Glutamatergic neuron (in vitro differentiated cells): Measurements from ENCODE around the gene NID1. TPM values are rescaled to one million over a fixed set of nuclear protein-coding genes. Genes with fewer than 3 reads are reported as not detected.
"Not testable (repeated sequence)": the region's sequence is repeated elsewhere in the genome, so short reads cannot be mapped to it uniquely, and the experiment has no call there.

ENCODE experiments used
- DNase-seq: peaks from one replicate; pipeline ENCODE4 v3.0.0; 2022
- H3K27ac Mint-ChIP-seq: one replicate; pipeline ENCODE4 v1.8.0; 2020; ENCODE audit warnings: mild to moderate bottlenecking, mixed read lengths, inconsistent platforms; ENCODE audit not compliant: unreplicated experiment
- H3K27me3 Mint-ChIP-seq: one replicate; pipeline ENCODE4 v1.8.0; 2020; ENCODE audit warnings: mild to moderate bottlenecking, moderate library complexity, mixed read lengths, inconsistent platforms; ENCODE audit not compliant: unreplicated experiment
- H3K36me3 Mint-ChIP-seq: one replicate; pipeline ENCODE4 v1.8.0; 2020; ENCODE audit warnings: mild to moderate bottlenecking, mixed read lengths, inconsistent platforms; ENCODE audit not compliant: unreplicated experiment
- H3K4me1 Mint-ChIP-seq: one replicate; pipeline ENCODE4 v1.8.0; 2020; ENCODE audit warnings: mild to moderate bottlenecking, low read depth, mixed read lengths, inconsistent platforms; ENCODE audit not compliant: unreplicated experiment
- H3K4me3 Mint-ChIP-seq: one replicate; pipeline ENCODE4 v1.8.0; 2020; ENCODE audit warnings: mild to moderate bottlenecking, mixed read lengths, inconsistent platforms; ENCODE audit not compliant: unreplicated experiment
- H3K9me3 Mint-ChIP-seq: one replicate; pipeline ENCODE4 v1.8.0; 2020; ENCODE audit warnings: mild to moderate bottlenecking, moderate library complexity, mixed read lengths, inconsistent platforms; ENCODE audit not compliant: unreplicated experiment
- total RNA-seq: library from RNA; stranded (reverse); fragmentation: NEBNext Ultra II Directional; extraction: Animal tissue kit (Norgen Biotek cat#: 25700); gene quantifications from one replicate; pipeline ENCODE4 v1.2.1, GENCODE V29; 2021; ENCODE audit not compliant: unreplicated experiment
- TF ChIP-seq, protein P1 (sequence below): fragments of 200-600 bp; sonication (generic); IDR thresholded peaks from one replicate; pipeline ENCODE4 v1.5.0; 2021; ENCODE audit not compliant: partially characterized antibody, unreplicated experiment

Gene NID1
- total RNA-seq, 1 donor from 2014 or later = 1.4 TPM

DNA sequence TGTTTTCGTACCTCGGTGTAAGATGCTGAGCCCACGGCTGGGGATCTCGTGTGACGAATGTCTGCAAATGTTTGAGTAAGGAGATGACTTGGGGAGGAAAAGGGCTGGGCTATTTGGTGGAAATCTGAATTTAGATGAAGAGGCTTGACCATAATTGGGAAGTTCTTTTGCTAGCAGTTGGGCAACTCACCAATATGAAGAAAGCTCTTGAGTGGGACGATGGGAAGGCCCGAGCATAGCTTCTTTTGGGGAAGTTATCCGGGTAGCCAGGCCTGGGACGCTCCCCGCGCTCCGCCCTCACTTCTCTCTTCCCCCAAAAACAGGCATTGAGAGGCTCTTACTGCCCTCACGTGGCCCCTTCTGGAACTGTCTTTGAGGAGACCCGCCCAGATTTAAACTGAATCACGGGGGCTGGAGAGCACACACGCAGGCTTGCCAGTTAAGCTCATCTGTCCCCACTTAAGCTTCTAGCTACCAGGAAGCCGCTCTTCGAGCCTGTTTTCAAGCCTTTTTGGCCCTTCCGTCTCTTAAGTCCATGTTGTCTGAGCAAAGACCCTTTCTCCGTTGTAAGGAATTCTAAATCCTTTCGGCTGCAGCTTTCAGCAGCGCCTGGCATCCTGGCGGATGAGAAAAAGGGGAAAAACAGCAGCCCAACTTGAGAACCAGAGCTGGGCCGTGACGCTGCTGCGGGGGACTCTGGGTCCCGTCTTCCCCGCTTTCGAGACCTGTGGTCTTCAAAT is 93.1 kb downstream of the NID1 start:
- H3K4me3 Mint-ChIP-seq = peak overlapping the region; percentile 71
- peaks cover 2% of the 10 kb centered on the region for H3K27me3 Mint-ChIP-seq
- peak; percentile 87 for DNase-seq
- peak overlapping the region; percentile 5 for H3K27ac Mint-ChIP-seq
- TF ChIP-seq, protein P1, sequence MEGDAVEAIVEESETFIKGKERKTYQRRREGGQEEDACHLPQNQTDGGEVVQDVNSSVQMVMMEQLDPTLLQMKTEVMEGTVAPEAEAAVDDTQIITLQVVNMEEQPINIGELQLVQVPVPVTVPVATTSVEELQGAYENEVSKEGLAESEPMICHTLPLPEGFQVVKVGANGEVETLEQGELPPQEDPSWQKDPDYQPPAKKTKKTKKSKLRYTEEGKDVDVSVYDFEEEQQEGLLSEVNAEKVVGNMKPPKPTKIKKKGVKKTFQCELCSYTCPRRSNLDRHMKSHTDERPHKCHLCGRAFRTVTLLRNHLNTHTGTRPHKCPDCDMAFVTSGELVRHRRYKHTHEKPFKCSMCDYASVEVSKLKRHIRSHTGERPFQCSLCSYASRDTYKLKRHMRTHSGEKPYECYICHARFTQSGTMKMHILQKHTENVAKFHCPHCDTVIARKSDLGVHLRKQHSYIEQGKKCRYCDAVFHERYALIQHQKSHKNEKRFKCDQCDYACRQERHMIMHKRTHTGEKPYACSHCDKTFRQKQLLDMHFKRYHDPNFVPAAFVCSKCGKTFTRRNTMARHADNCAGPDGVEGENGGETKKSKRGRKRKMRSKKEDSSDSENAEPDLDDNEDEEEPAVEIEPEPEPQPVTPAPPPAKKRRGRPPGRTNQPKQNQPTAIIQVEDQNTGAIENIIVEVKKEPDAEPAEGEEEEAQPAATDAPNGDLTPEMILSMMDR = peak; percentile 72
- peaks cover 4% of the 10 kb centered on the region for H3K36me3 Mint-ChIP-seq
- H3K4me1 Mint-ChIP-seq = peaks cover 8% of the 10 kb centered on the region
- no peaks in the 10 kb centered on the region for H3K9me3 Mint-ChIP-seq

DNA sequence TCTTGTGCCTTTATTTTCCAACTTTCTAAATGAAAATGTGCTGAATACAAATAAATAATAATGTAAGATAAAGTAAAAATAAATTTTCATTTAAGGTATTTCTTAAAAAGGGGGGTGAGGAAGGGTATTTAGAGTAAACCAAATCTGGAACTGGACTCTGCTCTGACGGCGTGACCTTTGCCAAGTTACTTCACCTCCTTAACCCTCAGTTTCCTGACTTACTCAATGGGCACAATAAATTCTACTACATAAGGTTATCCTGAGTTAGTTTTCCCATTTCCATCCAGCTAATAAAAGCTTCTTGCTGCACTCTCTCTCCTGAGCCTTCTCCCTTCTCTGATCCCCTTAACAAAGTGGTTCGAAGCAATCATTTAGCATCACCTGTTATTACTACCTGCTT is 93.9 kb downstream of the NID1 start:
- Mint-ChIP-seq H3K4me1 (peaks cover 8% of the 10 kb centered on the region), H3K27ac (no peak overlapping the region), H3K27me3 (peaks cover 2% of the 10 kb centered on the region), H3K36me3 (no peaks in the 10 kb centered on the region), H3K4me3 (no peak overlapping the region), H3K9me3 (no peaks in the 10 kb centered on the region)
- DNase-seq = no peak
- TF ChIP-seq, protein P1 = no peak

DNA sequence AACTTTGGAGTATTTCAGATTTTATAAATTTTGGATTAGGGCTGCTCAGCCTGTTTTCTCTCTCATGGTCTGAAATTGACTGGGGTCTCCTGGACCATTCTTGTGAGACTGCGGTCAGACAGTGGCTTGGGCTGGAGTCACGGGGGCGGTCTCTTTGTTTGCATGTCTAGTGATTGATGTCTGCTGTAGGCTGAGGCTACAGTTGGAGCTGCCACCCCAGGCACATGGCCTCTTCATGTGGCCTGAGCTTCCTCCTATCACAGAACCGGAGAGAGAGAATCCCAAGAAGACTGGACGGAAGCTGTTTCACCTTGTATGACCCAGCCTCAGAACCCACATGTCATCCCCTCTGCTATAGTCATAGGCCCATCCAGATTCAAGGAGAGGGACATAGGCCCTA is 96.1 kb downstream of the NID1 start:
- Mint-ChIP-seq H3K27me3 (peaks cover 2% of the 10 kb centered on the region), H3K9me3 (no peaks in the 10 kb centered on the region)
- TF ChIP-seq, protein P1 = no peak

DNA sequence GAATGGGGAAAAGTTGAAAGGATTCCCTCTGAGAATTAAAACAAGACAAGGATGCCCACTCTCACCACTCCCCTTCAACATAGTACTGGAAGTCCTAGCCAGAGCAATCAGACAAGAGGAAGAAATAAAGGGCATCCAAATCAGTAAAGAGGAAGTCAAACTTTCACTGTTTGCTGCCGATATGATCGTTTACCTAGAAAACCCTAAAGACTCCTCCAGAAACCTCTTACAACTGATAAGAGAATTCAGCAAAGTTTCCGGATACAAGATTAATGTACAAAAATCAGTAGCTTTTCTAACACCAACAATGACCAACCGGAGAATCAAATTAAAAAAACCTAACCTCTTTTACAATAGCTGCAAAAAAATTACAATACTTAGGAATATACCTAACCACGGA is 98.8 kb downstream of the NID1 start:
- H3K27ac Mint-ChIP-seq, DNase-seq, H3K36me3 Mint-ChIP-seq, H3K4me1 Mint-ChIP-seq, H3K9me3 Mint-ChIP-seq, H3K27me3 Mint-ChIP-seq, H3K4me3 Mint-ChIP-seq: not testable (repeated sequence)

More for the DNA sequence above, 96.1 kb downstream of the NID1 start:
- H3K4me1 Mint-ChIP-seq = peaks cover 8% of the 10 kb centered on the region
- no peak overlapping the region for H3K27ac Mint-ChIP-seq
- no peak for DNase-seq
- no peaks in the 10 kb centered on the region for H3K36me3 Mint-ChIP-seq
- no peak overlapping the region for H3K4me3 Mint-ChIP-seq

DNA sequence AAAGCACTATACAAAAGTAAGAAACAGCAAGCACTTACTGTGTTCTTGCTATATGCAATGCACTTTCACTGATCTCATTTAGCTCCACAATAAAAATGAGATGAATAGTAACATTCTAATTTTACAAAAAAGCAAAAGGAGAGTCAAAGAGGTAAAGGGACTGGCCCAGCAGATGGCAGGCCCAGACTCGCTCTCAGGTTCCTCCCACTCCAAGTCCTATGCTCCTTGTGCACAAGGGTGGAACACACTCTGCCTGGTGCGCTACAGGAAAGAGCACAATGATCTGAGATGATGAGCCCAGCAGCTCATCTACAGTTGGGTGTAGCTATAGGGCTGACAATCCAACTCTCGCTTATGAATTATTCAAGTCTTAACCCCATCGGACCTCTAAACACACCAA is 104.1 kb downstream of the NID1 start:
- Mint-ChIP-seq H3K4me1 (no peaks in the 10 kb centered on the region), H3K36me3 (peaks cover 9% of the 10 kb centered on the region), H3K27me3 (peaks cover 5% of the 10 kb centered on the region), H3K27ac (no peak overlapping the region), H3K4me3 (no peak overlapping the region), H3K9me3 (no peaks in the 10 kb centered on the region)
- TF ChIP-seq, protein P1 = no peak
- no peak for DNase-seq
